Thymus (tissue), 11 donors: ENCODE results near the gene RGS2. TPM values are rescaled to one million over a fixed set of nuclear protein-coding genes. Genes with fewer than 3 reads are reported as not detected.

Experiments used
- DNase-seq, 9 donors: peaks; one replicate each; pipeline ENCODE4 v3.0.0-alpha.2; 2013; ENCODE audit warnings: low spot score in 9 of 9, low read depth in 6 of 9, missing footprints in 1 of 9
- H3K27ac ChIP-seq, 2 donors: one replicate each; pipeline ENCODE4 v1.5.1; 2013; ENCODE audit warnings: control low read depth in 1 of 2, low read depth in 1 of 2, low read length in 1 of 2, mild to moderate bottlenecking in 1 of 2, moderate library complexity in 1 of 2
- H3K27me3 ChIP-seq, 2 donors: one replicate each; pipeline ENCODE4 v1.5.1; 2013; ENCODE audit warnings: low read length in 1 of 2; ENCODE audit not compliant: control insufficient read depth in 2 of 2, insufficient read depth in 1 of 2
- H3K36me3 ChIP-seq, 2 donors: one replicate each; pipeline ENCODE4 v1.5.1; 2013; ENCODE audit warnings: low read length in 1 of 2, mild to moderate bottlenecking in 1 of 2, moderate library complexity in 1 of 2; ENCODE audit not compliant: control insufficient read depth in 2 of 2, insufficient read depth in 2 of 2
- H3K4me1 ChIP-seq, 2 donors: one replicate each; pipeline ENCODE4 v1.5.1; 2013; ENCODE audit warnings: low read length in 2 of 2; ENCODE audit not compliant: control insufficient read depth in 2 of 2, insufficient read depth in 2 of 2
- H3K4me3 ChIP-seq, 2 donors: one replicate each; pipeline ENCODE4 v1.5.1; 2013; ENCODE audit warnings: low read length in 2 of 2, control low read depth in 1 of 2, mild to moderate bottlenecking in 1 of 2
- H3K9me3 ChIP-seq, 2 donors: one replicate each; pipeline ENCODE4 v1.5.1; 2013; ENCODE audit warnings: low read length in 1 of 2, mild to moderate bottlenecking in 1 of 2; ENCODE audit not compliant: control insufficient read depth in 2 of 2, insufficient read depth in 1 of 2
- WGBS: extraction: QIAGEN DNeasy Blood & Tissue Kit; methylation state at CpG from one replicate; pipeline ENCODE4 v1.1.7; 2013; 5-methylcytosine and 5-hydroxymethylcytosine counted together
- polyA plus RNA-seq: library from polyadenylated mRNA; stranded (reverse); fragments of 200-250 nt; gene quantifications from one replicate; pipeline ENCODE4 v1.2.3, GENCODE V29; 2013
- total RNA-seq: library from RNA; stranded (reverse); fragments of 120-200 nt; gene quantifications from one replicate; pipeline ENCODE4 v1.2.4, GENCODE V29; 2013
- donor health status: healthy.

The RGS2 gene
- total and polyA plus RNA-seq, 2 donors = 26.5 to 124 TPM

DNA sequence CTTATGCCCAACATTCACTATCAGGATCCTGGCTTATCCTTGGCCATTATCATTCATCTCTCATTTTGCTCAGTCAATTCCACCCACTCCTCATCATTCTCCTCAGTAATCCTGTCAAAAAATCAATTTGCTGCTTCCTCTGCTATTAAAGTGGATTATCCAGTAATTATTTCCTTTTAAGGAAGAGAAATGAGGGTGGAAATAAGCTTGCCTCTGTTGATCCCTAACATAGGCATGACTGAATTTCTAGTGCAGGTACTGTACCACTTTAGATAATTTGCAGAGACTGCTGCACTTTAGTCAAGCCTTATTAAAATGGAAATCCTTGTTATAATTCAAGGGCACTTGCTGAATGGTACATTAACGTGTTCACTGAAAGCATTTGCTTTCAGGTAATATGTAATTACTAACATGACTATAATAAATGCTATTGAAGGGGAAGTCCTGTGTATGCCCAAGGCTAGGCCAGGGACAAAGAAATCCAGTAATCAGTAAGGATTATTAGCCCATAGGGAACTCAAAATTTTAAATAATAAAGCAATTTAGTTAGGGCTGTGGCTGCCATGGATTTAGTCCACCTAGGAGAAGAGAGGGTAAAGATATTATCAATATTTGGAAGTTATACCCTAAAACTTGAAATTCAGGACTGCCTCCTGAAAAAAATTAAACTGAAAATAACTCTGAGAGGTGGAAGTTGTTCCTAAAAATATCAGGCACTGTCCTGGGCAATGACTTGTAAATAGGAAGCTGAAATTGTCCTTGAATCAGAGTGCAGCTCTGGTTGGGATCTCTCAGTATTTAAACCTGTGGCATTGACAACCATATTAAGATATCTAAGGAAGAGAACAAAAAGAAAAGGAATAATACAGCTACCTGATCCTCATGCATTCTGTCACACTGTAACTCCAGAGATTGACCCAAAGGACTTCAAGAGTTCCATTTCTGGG lies 43.4 kb downstream of the RGS2 start:
- WGBS = 53% methylated on average over 1 of the region's 1 CpG
- H3K27me3 ChIP-seq = no peaks in the 10 kb centered on the region
- no peak for DNase-seq
- no peak overlapping the region for H3K4me3 ChIP-seq
- no peaks in the 10 kb centered on the region for H3K36me3 ChIP-seq
- no peak overlapping the region for H3K27ac ChIP-seq
- no peaks in the 10 kb centered on the region for H3K4me1 ChIP-seq
- H3K9me3 ChIP-seq = no peaks in the 10 kb centered on the region

GRCh38 chr1:192858456-192858855 lies 49.6 kb downstream of the RGS2 start:
- WGBS = 90% methylated on average over 1 of the region's 1 CpG
- Histone ChIP-seq H3K27ac (no peak overlapping the region), H3K36me3 (no peaks in the 10 kb centered on the region), H3K9me3 (no peaks in the 10 kb centered on the region), H3K4me1 (no peaks in the 10 kb centered on the region), H3K27me3 (no peaks in the 10 kb centered on the region), H3K4me3 (no peak overlapping the region)
- no peak for DNase-seq

- no peak overlapping the region for H3K27ac ChIP-seq
Measured at GRCh38 chr1:192859808-192860207, 51.0 kb downstream of the RGS2 start.

DNA sequence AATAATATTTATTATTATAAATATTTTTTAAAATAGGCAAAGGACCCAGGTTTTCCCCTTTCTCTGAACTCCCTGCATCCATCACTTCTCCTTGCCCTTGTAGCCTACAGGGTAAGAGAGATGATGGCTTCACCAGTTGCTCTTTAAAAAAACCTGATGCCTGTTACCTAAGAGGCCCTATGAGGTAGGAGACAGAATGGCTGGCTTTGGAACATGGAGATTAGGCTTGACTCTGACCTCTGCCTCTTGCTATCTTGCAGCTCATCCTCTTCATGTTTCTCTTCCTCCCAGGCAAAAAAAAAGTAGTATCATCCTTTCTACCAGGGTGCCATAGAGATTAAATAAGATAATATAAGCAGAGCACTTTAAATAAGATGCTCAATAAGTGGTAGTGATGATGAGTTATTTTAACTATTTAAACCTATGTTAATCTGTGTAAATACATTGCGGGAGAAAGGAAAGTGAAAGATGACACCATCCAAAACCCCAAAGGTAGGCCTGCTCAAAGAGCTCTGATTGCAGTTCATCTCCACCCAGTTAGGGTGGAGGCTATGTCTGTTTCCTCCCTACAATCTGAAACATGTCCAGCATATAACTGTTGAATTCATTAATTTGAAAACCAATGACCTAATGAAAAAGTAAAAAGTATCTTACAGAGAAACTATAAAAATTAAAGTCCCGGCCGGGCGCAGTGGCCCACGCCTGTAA lies 51.8 kb downstream of the RGS2 start:
- Histone ChIP-seq H3K9me3 (no peaks in the 10 kb centered on the region), H3K27me3 (no peaks in the 10 kb centered on the region), H3K27ac (no peak overlapping the region), H3K4me1 (no peaks in the 10 kb centered on the region), H3K36me3 (no peaks in the 10 kb centered on the region), H3K4me3 (no peak overlapping the region)
- 99% methylated on average over 5 of the region's 5 CpGs for WGBS
- no peak for DNase-seq

More at GRCh38 chr1:192859808-192860207, 51.0 kb downstream of the RGS2 start:
- H3K9me3 ChIP-seq = no peaks in the 10 kb centered on the region
- DNase-seq = no peak
- no peak overlapping the region for H3K4me3 ChIP-seq
- no peaks in the 10 kb centered on the region for H3K27me3 ChIP-seq
- no peaks in the 10 kb centered on the region for H3K4me1 ChIP-seq
- H3K36me3 ChIP-seq = no peaks in the 10 kb centered on the region

GRCh38 chr1:192861860-192862259 lies 53.0 kb downstream of the RGS2 start:
- no peaks in the 10 kb centered on the region for H3K27me3 ChIP-seq
- 93% methylated on average over 4 of the region's 4 CpGs for WGBS
- H3K4me1 ChIP-seq = no peaks in the 10 kb centered on the region
- DNase-seq = no peak
- H3K4me3 ChIP-seq = no peak overlapping the region
- no peak overlapping the region for H3K27ac ChIP-seq
- no peaks in the 10 kb centered on the region for H3K36me3 ChIP-seq
- H3K9me3 ChIP-seq = no peaks in the 10 kb centered on the region

Other genes with a start within 250 kb of the RGS2 start
- gene RGS1, start 233.3 kb upstream of the RGS2 start, total RNA-seq = 187 TPM
- gene RGS1, start 233.3 kb upstream of the RGS2 start, polyA plus RNA-seq = 329 TPM
- 0.28 TPM for gene RGS13, start 172.9 kb upstream of the RGS2 start, total RNA-seq
- gene RGS13, start 172.9 kb upstream of the RGS2 start, polyA plus RNA-seq = 1.1 TPM